ENCODE data around the gene WAC.
A peak's percentile ranks its signal among the peaks of the same experiment; 100 is the strongest.
"Not testable (repeated sequence)": the region's sequence is repeated elsewhere in the genome, so short reads cannot be mapped to it uniquely, and the experiment has no call there.

The WAC gene

DNA sequence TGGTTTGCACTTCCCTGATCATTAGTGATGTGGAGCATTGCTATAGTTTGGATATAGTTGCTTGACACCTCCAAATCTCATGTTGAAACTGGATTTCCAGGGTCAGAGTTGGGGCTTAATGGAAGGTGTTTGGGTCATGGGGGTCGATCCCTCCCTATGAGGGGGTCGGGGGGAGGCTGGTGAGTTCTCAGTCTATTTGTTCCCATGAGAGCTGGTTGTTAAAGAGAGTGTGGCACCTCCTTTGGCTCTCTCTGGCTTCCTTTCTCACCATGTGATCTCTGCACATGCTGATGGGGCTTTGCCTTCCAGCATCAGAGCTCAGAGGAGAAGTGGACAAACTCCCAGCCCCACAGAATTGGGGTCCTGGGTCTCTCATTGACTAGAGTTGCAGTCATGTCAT lies 107.6 kb downstream of the WAC start:
- Histone ChIP-seq H3K27me3 (replicated peaks; ENCODE audit: control insufficient read depth, insufficient read depth, low read length, poor library complexity, severe bottlenecking) (no peaks in the 10 kb centered on the region), H3K9me3 (ENCODE audit: control insufficient read depth, low read length) (no peaks in the 10 kb centered on the region), H3K4me1 (ENCODE audit: control insufficient read depth, insufficient read depth, low read length, poor library complexity, severe bottlenecking) (no peaks in the 10 kb centered on the region), H3K36me3 (ENCODE audit: control insufficient read depth, insufficient read depth, low read length) (no peaks in the 10 kb centered on the region), H3K4me3 (ENCODE audit: insufficient read depth, low read depth, low read length, poor library complexity, severe bottlenecking) (no peak overlapping the region), H3K27ac (ENCODE audit: insufficient read depth, low read length, poor library complexity, severe bottlenecking) (no peak overlapping the region)
- no peak for DNase-seq

DNA sequence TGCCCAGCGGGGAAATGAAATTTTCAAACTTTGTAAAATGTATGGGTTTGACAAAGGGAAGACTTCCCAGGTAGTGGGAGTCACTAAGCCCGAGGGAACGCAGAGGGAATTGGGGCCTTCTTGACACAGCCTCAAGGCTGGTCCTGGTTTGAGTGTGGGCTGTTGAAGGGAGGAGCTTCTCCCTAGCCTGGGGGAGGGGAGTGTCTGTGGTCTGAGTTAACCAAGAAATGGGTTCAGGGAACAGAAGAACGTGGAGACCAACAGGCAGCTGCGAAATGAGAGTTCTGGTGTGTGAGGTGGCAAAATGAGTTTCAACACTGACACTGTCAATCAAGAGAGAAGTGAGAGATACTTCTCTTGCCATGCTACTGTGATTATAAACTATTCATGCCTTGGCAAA lies 111.7 kb downstream of the WAC start:
- Histone ChIP-seq H3K9me3 (ENCODE audit: control insufficient read depth, low read length) (no peaks in the 10 kb centered on the region), H3K36me3 (ENCODE audit: control insufficient read depth, insufficient read depth, low read length) (no peaks in the 10 kb centered on the region), H3K27me3 (replicated peaks; ENCODE audit: control insufficient read depth, insufficient read depth, low read length, poor library complexity, severe bottlenecking) (no peaks in the 10 kb centered on the region), H3K4me3 (ENCODE audit: insufficient read depth, low read depth, low read length, poor library complexity, severe bottlenecking) (no peak overlapping the region), H3K4me1 (ENCODE audit: control insufficient read depth, insufficient read depth, low read length, poor library complexity, severe bottlenecking) (no peaks in the 10 kb centered on the region), H3K27ac (ENCODE audit: insufficient read depth, low read length, poor library complexity, severe bottlenecking) (no peak overlapping the region)
- DNase-seq, result no peak

DNA sequence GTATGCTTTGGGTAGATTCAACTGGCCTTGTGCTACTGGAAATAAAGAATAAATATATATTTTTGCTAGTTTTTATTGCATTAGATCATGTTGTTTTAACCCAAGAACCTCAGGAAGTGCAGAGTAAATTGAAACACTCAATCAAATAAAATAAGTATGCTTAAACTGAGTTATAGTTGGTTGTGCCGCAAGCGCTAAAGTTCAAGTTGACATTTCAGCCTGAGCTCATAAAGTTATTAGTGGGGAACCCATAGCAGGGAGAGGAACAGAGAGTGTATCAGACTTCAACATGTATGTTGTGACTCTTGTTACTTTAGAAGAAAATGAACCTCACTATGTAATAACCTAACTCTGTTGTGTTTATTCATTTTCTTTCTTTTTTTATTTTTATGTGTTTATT lies 119.2 kb downstream of the WAC start:
- Histone ChIP-seq H3K4me3 (ENCODE audit: insufficient read depth, low read depth, low read length, poor library complexity, severe bottlenecking) (no peak overlapping the region), H3K27ac (ENCODE audit: insufficient read depth, low read length, poor library complexity, severe bottlenecking) (no peak overlapping the region), H3K9me3 (ENCODE audit: control insufficient read depth, low read length) (no peaks in the 10 kb centered on the region), H3K36me3 (ENCODE audit: control insufficient read depth, insufficient read depth, low read length) (no peaks in the 10 kb centered on the region), H3K27me3 (replicated peaks; ENCODE audit: control insufficient read depth, insufficient read depth, low read length, poor library complexity, severe bottlenecking) (no peaks in the 10 kb centered on the region), H3K4me1 (ENCODE audit: control insufficient read depth, insufficient read depth, low read length, poor library complexity, severe bottlenecking) (no peaks in the 10 kb centered on the region)
- no peak for DNase-seq

DNA sequence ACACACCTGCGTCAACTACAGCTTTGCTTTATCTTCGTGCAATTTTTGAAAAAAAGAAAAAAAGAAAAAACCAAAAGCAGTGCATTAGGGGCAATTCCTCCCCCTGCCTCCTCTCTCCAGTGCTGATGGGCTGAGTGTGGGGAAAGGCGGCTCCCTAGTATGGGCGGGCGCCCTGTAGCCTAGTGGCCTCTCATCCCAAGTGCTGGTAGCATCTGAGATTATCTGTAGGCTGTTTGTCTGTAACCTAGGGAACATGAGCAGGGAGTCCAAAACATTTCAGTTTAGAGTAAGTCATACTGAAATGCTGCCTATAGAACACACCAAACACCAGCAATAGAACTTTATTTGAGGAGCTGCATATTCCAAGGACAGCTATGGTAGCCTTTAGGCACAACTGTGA lies 119.8 kb downstream of the WAC start:
- Histone ChIP-seq H3K4me1 (ENCODE audit: control insufficient read depth, insufficient read depth, low read length, poor library complexity, severe bottlenecking) (no peaks in the 10 kb centered on the region), H3K27me3 (replicated peaks; ENCODE audit: control insufficient read depth, insufficient read depth, low read length, poor library complexity, severe bottlenecking) (no peaks in the 10 kb centered on the region), H3K36me3 (ENCODE audit: control insufficient read depth, insufficient read depth, low read length) (no peaks in the 10 kb centered on the region), H3K27ac (ENCODE audit: insufficient read depth, low read length, poor library complexity, severe bottlenecking) (no peak overlapping the region), H3K4me3 (ENCODE audit: insufficient read depth, low read depth, low read length, poor library complexity, severe bottlenecking) (no peak overlapping the region), H3K9me3 (ENCODE audit: control insufficient read depth, low read length) (no peaks in the 10 kb centered on the region)
- no peak for DNase-seq

DNA sequence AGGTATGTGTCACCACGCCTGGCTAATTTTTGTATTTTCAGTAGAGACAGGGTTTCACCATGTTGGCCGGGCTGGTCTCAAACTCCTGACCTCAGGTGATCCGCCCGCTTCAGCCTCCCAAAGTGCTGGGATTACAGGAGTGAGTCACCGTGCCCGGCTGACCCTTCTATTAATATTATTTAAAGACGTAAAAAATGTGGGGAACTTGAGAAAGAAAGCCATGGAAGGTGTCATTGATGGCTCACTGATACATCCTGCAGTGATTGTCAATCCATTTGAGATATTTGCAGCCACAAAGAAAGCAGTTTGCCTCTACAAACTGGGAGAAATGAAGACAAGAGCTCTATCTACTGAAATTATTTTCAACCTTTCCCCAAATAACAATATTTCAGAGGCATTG lies 125.9 kb downstream of the WAC start:
- H3K27me3 ChIP-seq (replicated peaks; ENCODE audit: control insufficient read depth, insufficient read depth, low read length, poor library complexity, severe bottlenecking); DNase-seq; H3K4me1 ChIP-seq (ENCODE audit: control insufficient read depth, insufficient read depth, low read length, poor library complexity, severe bottlenecking); H3K36me3 ChIP-seq (ENCODE audit: control insufficient read depth, insufficient read depth, low read length); H3K27ac ChIP-seq (ENCODE audit: insufficient read depth, low read length, poor library complexity, severe bottlenecking); H3K9me3 ChIP-seq (ENCODE audit: control insufficient read depth, low read length); H3K4me3 ChIP-seq (ENCODE audit: insufficient read depth, low read depth, low read length, poor library complexity, severe bottlenecking): not testable (repeated sequence)

DNA sequence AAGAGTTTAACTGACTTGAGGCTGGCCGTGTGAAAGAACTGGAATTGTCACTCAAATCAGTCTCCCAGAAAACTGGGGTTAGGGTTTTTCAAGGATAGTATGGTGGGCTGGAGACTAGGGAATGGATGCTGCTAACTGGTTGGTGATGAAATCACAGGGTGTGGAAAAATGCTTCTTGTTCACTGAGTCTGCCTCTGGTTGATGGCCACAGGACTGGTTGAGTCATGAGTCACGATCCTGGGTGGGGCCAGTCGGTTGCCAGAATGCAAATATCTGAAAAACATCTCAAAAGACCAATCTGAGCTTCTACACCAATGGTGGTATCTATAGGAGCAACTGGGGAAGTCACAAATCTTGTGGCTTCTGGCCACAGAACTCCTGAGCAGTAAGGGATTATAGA lies 128.1 kb downstream of the WAC start:
- no peak for DNase-seq
- Histone ChIP-seq H3K36me3 (ENCODE audit: control insufficient read depth, insufficient read depth, low read length) (no peaks in the 10 kb centered on the region), H3K9me3 (ENCODE audit: control insufficient read depth, low read length) (no peaks in the 10 kb centered on the region), H3K4me1 (ENCODE audit: control insufficient read depth, insufficient read depth, low read length, poor library complexity, severe bottlenecking) (no peaks in the 10 kb centered on the region), H3K27ac (ENCODE audit: insufficient read depth, low read length, poor library complexity, severe bottlenecking) (no peak overlapping the region), H3K27me3 (replicated peaks; ENCODE audit: control insufficient read depth, insufficient read depth, low read length, poor library complexity, severe bottlenecking) (peaks cover 5% of the 10 kb centered on the region), H3K4me3 (ENCODE audit: insufficient read depth, low read depth, low read length, poor library complexity, severe bottlenecking) (no peak overlapping the region)

DNA sequence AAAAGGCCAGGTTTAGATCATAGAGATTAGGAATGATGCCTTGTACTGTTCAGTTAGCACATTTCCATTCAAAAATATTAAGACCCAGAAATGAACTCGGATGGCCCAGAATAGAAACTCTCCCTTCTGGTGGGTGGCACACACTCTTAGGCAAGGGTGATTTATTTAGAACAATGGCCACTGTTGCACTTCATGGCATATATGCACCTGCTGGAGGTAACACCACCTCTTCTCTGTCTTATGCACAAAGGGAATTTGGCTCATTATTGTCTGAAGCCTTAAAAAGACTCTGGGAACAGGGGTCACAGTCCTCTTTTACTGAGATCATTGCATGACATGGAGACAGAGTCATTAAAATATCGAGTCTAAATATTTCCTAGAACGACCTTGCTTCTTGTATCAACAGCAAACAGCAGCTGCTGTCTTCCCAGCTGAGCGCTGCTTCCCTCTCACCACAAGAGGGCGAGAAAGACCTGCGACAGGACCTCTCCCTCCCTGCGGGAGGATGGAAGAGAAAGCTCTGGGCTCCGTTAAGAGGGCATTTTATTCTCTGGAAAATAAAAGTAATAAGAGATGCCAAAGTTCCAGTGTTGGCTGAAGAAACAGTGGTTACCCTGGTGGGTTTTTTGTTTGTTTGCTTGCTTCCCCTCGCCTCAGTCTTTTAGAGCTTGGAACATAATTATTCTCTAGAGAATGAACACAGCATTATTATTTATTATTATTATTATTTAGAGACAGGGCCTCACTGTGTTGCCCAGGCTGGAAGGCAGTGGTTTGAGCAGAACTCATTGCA lies 130.9 kb downstream of the WAC start:
- DNase-seq, result peak; percentile 28 to 46 (median 29)
- Histone ChIP-seq H3K36me3 (ENCODE audit: control insufficient read depth, insufficient read depth, low read length) (no peaks in the 10 kb centered on the region), H3K27me3 (replicated peaks; ENCODE audit: control insufficient read depth, insufficient read depth, low read length, poor library complexity, severe bottlenecking) (peaks cover 5% of the 10 kb centered on the region), H3K27ac (ENCODE audit: insufficient read depth, low read length, poor library complexity, severe bottlenecking) (no peak overlapping the region), H3K9me3 (ENCODE audit: control insufficient read depth, low read length) (no peaks in the 10 kb centered on the region), H3K4me1 (ENCODE audit: control insufficient read depth, insufficient read depth, low read length, poor library complexity, severe bottlenecking) (no peaks in the 10 kb centered on the region), H3K4me3 (ENCODE audit: insufficient read depth, low read depth, low read length, poor library complexity, severe bottlenecking) (no peak overlapping the region)

DNA sequence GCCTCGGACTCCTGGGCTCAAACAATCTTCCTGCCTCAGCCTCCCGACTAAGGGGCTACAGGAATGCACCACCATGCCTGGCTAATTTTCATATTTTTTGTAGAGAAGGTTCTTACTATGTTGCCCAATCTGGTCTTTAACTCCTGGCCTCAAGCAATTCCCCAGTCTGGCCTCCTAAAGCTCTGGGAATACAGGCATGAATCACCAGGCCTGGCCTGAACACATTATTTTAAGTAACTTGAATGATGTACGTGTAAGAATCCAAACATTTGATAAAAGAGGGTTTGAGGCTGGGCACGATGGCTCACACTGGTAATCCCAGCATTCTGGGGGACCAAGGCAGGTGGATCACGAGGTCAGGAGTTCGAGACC lies 131.4 kb downstream of the WAC start:
- H3K27me3 ChIP-seq (replicated peaks; ENCODE audit: control insufficient read depth, insufficient read depth, low read length, poor library complexity, severe bottlenecking), result peaks cover 5% of the 10 kb centered on the region

DNA sequence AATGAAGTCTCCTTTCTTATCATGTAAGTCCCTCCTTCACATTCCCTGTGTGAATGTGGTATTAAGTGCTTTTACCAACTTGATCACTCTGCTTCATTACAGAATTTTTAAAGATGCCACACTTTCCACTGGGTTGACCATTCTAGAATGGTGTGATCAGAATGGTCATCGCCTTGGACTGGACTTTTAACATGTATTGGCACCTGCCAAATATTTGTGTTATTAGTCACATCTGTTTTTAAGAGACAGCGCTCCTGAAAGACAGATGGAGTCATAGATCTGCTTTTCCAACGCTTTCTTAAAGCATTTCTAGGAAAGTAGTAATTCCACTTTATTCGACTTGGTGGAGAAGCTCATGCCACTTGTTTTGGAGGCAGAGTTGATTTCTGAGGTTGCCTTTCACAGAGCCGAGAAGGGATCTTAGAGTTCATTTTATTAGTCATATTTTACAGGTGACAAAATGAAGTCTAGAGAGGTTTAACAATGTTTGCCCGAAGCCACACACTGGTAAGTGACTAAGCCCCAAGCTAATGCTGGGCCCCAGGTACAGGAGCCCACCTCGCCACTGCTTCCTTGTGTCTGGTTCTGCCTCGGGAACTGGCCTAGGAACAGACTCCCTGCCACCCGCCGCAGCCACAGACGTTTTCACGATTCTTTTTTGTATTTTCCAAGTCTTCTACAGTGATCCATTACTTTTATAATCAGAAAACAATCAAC lies 134.0 kb downstream of the WAC start:
- Histone ChIP-seq H3K4me3 (ENCODE audit: insufficient read depth, low read depth, low read length, poor library complexity, severe bottlenecking) (no peak overlapping the region), H3K9me3 (ENCODE audit: control insufficient read depth, low read length) (no peaks in the 10 kb centered on the region), H3K4me1 (ENCODE audit: control insufficient read depth, insufficient read depth, low read length, poor library complexity, severe bottlenecking) (no peaks in the 10 kb centered on the region), H3K36me3 (ENCODE audit: control insufficient read depth, insufficient read depth, low read length) (no peaks in the 10 kb centered on the region), H3K27me3 (replicated peaks; ENCODE audit: control insufficient read depth, insufficient read depth, low read length, poor library complexity, severe bottlenecking) (peaks cover 5% of the 10 kb centered on the region), H3K27ac (ENCODE audit: insufficient read depth, low read length, poor library complexity, severe bottlenecking) (no peak overlapping the region)
- DNase-seq, result no peak

More for the DNA sequence above, 131.4 kb downstream of the WAC start:
- Histone ChIP-seq H3K4me1 (ENCODE audit: control insufficient read depth, insufficient read depth, low read length, poor library complexity, severe bottlenecking) (no peaks in the 10 kb centered on the region), H3K27ac (ENCODE audit: insufficient read depth, low read length, poor library complexity, severe bottlenecking) (no peak overlapping the region), H3K4me3 (ENCODE audit: insufficient read depth, low read depth, low read length, poor library complexity, severe bottlenecking) (no peak overlapping the region), H3K36me3 (ENCODE audit: control insufficient read depth, insufficient read depth, low read length) (no peaks in the 10 kb centered on the region), H3K9me3 (ENCODE audit: control insufficient read depth, low read length) (no peaks in the 10 kb centered on the region)
- DNase-seq, result no peak

DNA sequence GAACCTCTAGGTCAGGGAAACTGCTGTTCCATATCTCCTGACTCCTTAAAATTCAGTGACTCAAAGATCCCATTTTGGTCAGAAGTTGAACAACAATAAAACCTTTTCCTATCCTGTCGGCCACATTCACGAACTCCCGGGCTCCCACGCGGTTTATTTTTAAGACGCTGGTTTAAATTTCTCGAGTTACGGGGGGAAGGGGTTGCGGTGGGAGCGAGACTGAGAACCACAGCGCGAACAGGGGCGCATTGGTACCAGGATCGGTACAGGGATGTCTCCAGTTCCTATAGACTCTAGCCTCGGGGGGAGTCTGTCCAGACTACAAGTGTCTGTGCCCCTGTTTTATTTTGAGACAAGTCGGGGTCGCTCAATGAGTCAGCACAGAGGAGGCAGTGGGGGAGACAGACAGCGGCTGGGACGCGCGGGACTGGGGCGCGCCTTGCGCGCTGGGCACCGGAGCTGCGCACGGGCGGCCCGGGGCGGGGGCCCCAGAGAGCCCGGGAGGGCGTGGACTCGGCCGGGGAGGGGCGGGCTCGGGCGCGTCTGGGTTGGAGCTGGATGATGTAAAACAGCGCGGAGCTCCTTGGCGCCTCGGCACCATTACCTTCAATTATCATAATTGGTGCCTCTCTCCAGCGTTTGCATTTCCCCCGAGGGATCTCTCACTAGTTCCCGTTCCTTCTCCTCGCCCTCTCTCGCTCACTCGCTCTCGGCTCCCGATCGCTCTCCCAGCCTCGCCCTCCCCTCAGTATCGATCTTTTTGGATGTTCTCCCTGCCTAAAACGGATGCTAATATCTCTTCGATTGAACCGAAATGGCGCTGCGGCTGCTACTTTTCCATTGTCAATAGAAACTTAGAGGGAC lies 135.7 kb downstream of the WAC start:
- H3K27me3 ChIP-seq (replicated peaks; ENCODE audit: control insufficient read depth, insufficient read depth, low read length, poor library complexity, severe bottlenecking), result peaks cover 5% of the 10 kb centered on the region
- peak; percentile 16 to 23 (median 22) for DNase-seq

More for the DNA sequence above, 135.7 kb downstream of the WAC start:
- no peak overlapping the region for H3K4me3 ChIP-seq (ENCODE audit: insufficient read depth, low read depth, low read length, poor library complexity, severe bottlenecking)
- no peaks in the 10 kb centered on the region for H3K36me3 ChIP-seq (ENCODE audit: control insufficient read depth, insufficient read depth, low read length)
- H3K4me1 ChIP-seq (ENCODE audit: control insufficient read depth, insufficient read depth, low read length, poor library complexity, severe bottlenecking), result no peaks in the 10 kb centered on the region
- H3K9me3 ChIP-seq (ENCODE audit: control insufficient read depth, low read length), result no peaks in the 10 kb centered on the region
- no peak overlapping the region for H3K27ac ChIP-seq (ENCODE audit: insufficient read depth, low read length, poor library complexity, severe bottlenecking)
